ENCODE data around the gene ZNF511. TPM values are rescaled to one million over a fixed set of nuclear protein-coding genes. Genes with fewer than 3 reads are reported as not detected.

Gene ZNF511
- 20.9 and 24.6 TPM in 2 replicates for total RNA-seq

GRCh38 chr10:133308421-133309099 lies at the start of gene ZNF511, which contains the start of gene TUBGCP2:
ZNF511 (plus strand) TSS chr10:133308914; CDS start chr10:133308944, 30 bp downstream.
TUBGCP2 (minus strand) TSS chr10:133308872; CDS start chr10:133302941, 5,931 bp downstream.
- H3K36me3 ChIP-seq (ENCODE audit: insufficient read depth, low read length) = peaks cover 12% of the 10 kb centered on the region
- peak within 1 kb of the TSS; percentile 82 for H3K27ac ChIP-seq (ENCODE audit: low read depth, low read length)
- TF ChIP-seq CTCF (IDR thresholded peaks at IDR 0.05; ENCODE audit: extremely low read depth, low read depth, low read length) = no peak
- peaks cover 9% of the 10 kb centered on the region for H3K4me1 ChIP-seq (ENCODE audit: insufficient read depth, low read length)
- peak; percentile 99 for DNase-seq (ENCODE audit: insufficient read length, low spot score, missing footprints)
- H3K27me3 ChIP-seq (ENCODE audit: insufficient read depth, low read length) = no peaks in the 10 kb centered on the region
- peaks cover 46% of the 10 kb centered on the region for H3K79me2 ChIP-seq (ENCODE audit: insufficient read depth, low read length)
- peak within 1 kb of the TSS; percentile 85 for H2AFZ ChIP-seq (ENCODE audit: low read length)
- peak within 1 kb of the TSS; percentile 94 for H3K4me2 ChIP-seq (ENCODE audit: insufficient read depth, low read length)
- peak within 1 kb of the TSS; percentile 81 for H3K4me3 ChIP-seq (ENCODE audit: insufficient read depth, low read length)
- H3K9me3 ChIP-seq (ENCODE audit: low read depth, low read length) = no peaks in the 10 kb centered on the region
- H4K20me1 ChIP-seq (ENCODE audit: insufficient read depth, low read length) = peaks cover 35% of the 10 kb centered on the region

GRCh38 chr10:133259602-133259989 lies 49.1 kb upstream of the ZNF511 start:
- peak overlapping the region; percentile 24 for H3K4me3 ChIP-seq (ENCODE audit: insufficient read depth, low read length)
- peaks cover 23% of the 10 kb centered on the region for H3K4me1 ChIP-seq (ENCODE audit: insufficient read depth, low read length)
- TF ChIP-seq CTCF (IDR thresholded peaks at IDR 0.05; ENCODE audit: extremely low read depth, low read depth, low read length) = no peak
- peaks cover 7% of the 10 kb centered on the region for H3K27me3 ChIP-seq (ENCODE audit: insufficient read depth, low read length)
- H3K9me3 ChIP-seq (ENCODE audit: low read depth, low read length) = no peaks in the 10 kb centered on the region
- H3K79me2 ChIP-seq (ENCODE audit: insufficient read depth, low read length) = no peaks in the 10 kb centered on the region
- peaks cover 3% of the 10 kb centered on the region for H4K20me1 ChIP-seq (ENCODE audit: insufficient read depth, low read length)
- peak overlapping the region; percentile 78 for H3K27ac ChIP-seq (ENCODE audit: low read depth, low read length)
- H3K36me3 ChIP-seq (ENCODE audit: insufficient read depth, low read length) = no peaks in the 10 kb centered on the region
- no peak for DNase-seq (ENCODE audit: insufficient read length, low spot score, missing footprints)
- H3K4me2 ChIP-seq (ENCODE audit: insufficient read depth, low read length) = peak overlapping the region; percentile 19
- peak overlapping the region; percentile 16 for H2AFZ ChIP-seq (ENCODE audit: low read length)

- H3K4me2 ChIP-seq (ENCODE audit: insufficient read depth, low read length) = peak overlapping the region; percentile 84
- TF ChIP-seq CTCF (IDR thresholded peaks at IDR 0.05; ENCODE audit: extremely low read depth, low read depth, low read length) = no peak
- no peaks in the 10 kb centered on the region for H3K79me2 ChIP-seq (ENCODE audit: insufficient read depth, low read length)
- H3K4me1 ChIP-seq (ENCODE audit: insufficient read depth, low read length) = peaks cover 23% of the 10 kb centered on the region
- H2AFZ ChIP-seq (ENCODE audit: low read length) = peak overlapping the region; percentile 65
- H3K9me3 ChIP-seq (ENCODE audit: low read depth, low read length) = no peaks in the 10 kb centered on the region
- H3K4me3 ChIP-seq (ENCODE audit: insufficient read depth, low read length) = peak overlapping the region; percentile 73
- DNase-seq (ENCODE audit: insufficient read length, low spot score, missing footprints) = peak; percentile 94
- H3K36me3 ChIP-seq (ENCODE audit: insufficient read depth, low read length) = no peaks in the 10 kb centered on the region
- peaks cover 3% of the 10 kb centered on the region for H4K20me1 ChIP-seq (ENCODE audit: insufficient read depth, low read length)
- H3K27ac ChIP-seq (ENCODE audit: low read depth, low read length) = no peak overlapping the region
- peaks cover 7% of the 10 kb centered on the region for H3K27me3 ChIP-seq (ENCODE audit: insufficient read depth, low read length)
Measured at GRCh38 chr10:133260895-133261725, 47.6 kb upstream of the ZNF511 start.

All from osteoblast (primary cell).